Chondrocyte (in vitro differentiated cells): ENCODE data around the gene KCNQ1. TPM values are rescaled to one million over a fixed set of nuclear protein-coding genes. Genes with fewer than 3 reads are reported as not detected.

Experiments used
- DNase-seq: peaks from one replicate; pipeline ENCODE4 v3.0.0; 2021; ENCODE audit warnings: mixed read lengths, low spot score
- H3K27ac Mint-ChIP-seq: one replicate; pipeline ENCODE4 v1.8.0; 2021; ENCODE audit warnings: mild to moderate bottlenecking, moderate library complexity, mixed read lengths; ENCODE audit not compliant: unreplicated experiment
- H3K27me3 Mint-ChIP-seq: 2 replicates; pipeline ENCODE4 v1.8.0; 2021; ENCODE audit warnings: low read depth, mixed read lengths
- H3K36me3 Mint-ChIP-seq: 2 replicates; pipeline ENCODE4 v1.8.0; 2021; ENCODE audit warnings: low read depth, mixed read lengths
- H3K4me1 Mint-ChIP-seq: 2 replicates; pipeline ENCODE4 v1.8.0; 2021; ENCODE audit warnings: low read depth, mild to moderate bottlenecking, mixed read lengths
- H3K4me3 Mint-ChIP-seq: one replicate; pipeline ENCODE4 v1.8.0; 2021; ENCODE audit warnings: mild to moderate bottlenecking, moderate library complexity, mixed read lengths; ENCODE audit not compliant: unreplicated experiment
- H3K9me3 Mint-ChIP-seq: 2 replicates; pipeline ENCODE4 v1.8.0; 2021; ENCODE audit warnings: low read depth, mixed read lengths
- CTCF ChIP-seq: fragments of 200-600 bp; sonication (generic); IDR thresholded peaks from 2 replicates; pipeline ENCODE4 v1.5.0; 2021; ENCODE audit warnings: antibody characterized with exemption, mild to moderate bottlenecking, moderate library complexity
- total RNA-seq: library from RNA; stranded (reverse); gene quantifications from 3 replicates; pipeline ENCODE4 v1.2.1, GENCODE V29; 2021

The KCNQ1 gene
- total RNA-seq, 1 donor from 2014 or later = not detected

- peaks cover 14% of the 10 kb centered on the region for H3K4me1 Mint-ChIP-seq
- no peak overlapping the region for H3K4me3 Mint-ChIP-seq
- peaks cover 2% of the 10 kb centered on the region for H3K27me3 Mint-ChIP-seq
- no peaks in the 10 kb centered on the region for H3K9me3 Mint-ChIP-seq
- H3K36me3 Mint-ChIP-seq = no peaks in the 10 kb centered on the region
- no peak overlapping the region for H3K27ac Mint-ChIP-seq
- TF ChIP-seq CTCF = no peak
- no peak for DNase-seq
These were observed 139.6 kb downstream of the KCNQ1 start for GRCh38 chr11:2584434-2584811.

- DNase-seq = peak; percentile 82
These were observed 140.2 kb downstream of the KCNQ1 start for GRCh38 chr11:2584812-2585565.

GRCh38 chr11:2585566-2586086, 140.8 kb downstream of the KCNQ1 start:
- Mint-ChIP-seq H3K4me3 (no peak overlapping the region), H3K9me3 (no peaks in the 10 kb centered on the region), H3K36me3 (no peaks in the 10 kb centered on the region), H3K27me3 (peaks cover 4% of the 10 kb centered on the region), H3K4me1 (peaks cover 7% of the 10 kb centered on the region), H3K27ac (no peak overlapping the region)
- peak; percentile 65 for DNase-seq
- no peak for TF ChIP-seq CTCF

More at GRCh38 chr11:2584812-2585565, 140.2 kb downstream of the KCNQ1 start:
- Mint-ChIP-seq H3K9me3 (no peaks in the 10 kb centered on the region), H3K4me1 (peaks cover 10% of the 10 kb centered on the region), H3K36me3 (no peaks in the 10 kb centered on the region), H3K4me3 (no peak overlapping the region), H3K27me3 (peaks cover 2% of the 10 kb centered on the region), H3K27ac (no peak overlapping the region)
- no peak for TF ChIP-seq CTCF

- peaks cover 7% of the 10 kb centered on the region for H3K27me3 Mint-ChIP-seq
- TF ChIP-seq CTCF = no peak
- H3K27ac Mint-ChIP-seq = no peak overlapping the region
- no peaks in the 10 kb centered on the region for H3K9me3 Mint-ChIP-seq
- H3K36me3 Mint-ChIP-seq = no peaks in the 10 kb centered on the region
- H3K4me3 Mint-ChIP-seq = no peak overlapping the region
- peaks cover 6% of the 10 kb centered on the region for H3K4me1 Mint-ChIP-seq
- DNase-seq = peak; percentile 88
These were observed 141.4 kb downstream of the KCNQ1 start for GRCh38 chr11:2586087-2586792.

- H3K4me3 Mint-ChIP-seq = no peak overlapping the region
- DNase-seq = no peak
- H3K36me3 Mint-ChIP-seq = no peaks in the 10 kb centered on the region
- peaks cover 7% of the 10 kb centered on the region for H3K27me3 Mint-ChIP-seq
- H3K9me3 Mint-ChIP-seq = no peaks in the 10 kb centered on the region
- TF ChIP-seq CTCF = no peak
- H3K4me1 Mint-ChIP-seq = peaks cover 6% of the 10 kb centered on the region
- H3K27ac Mint-ChIP-seq = no peak overlapping the region
These were observed 142.0 kb downstream of the KCNQ1 start for GRCh38 chr11:2586793-2587131.
